ENCODE data around the gene DRC7.

GRCh38 chr16:57742543-57742942 lies 47.9 kb downstream of the DRC7 start:
- TF ChIP-seq POLR2A (IDR thresholded peaks at IDR 0.05) (no peak), CTCF (IDR thresholded peaks at IDR 0.05) (no peak)
